SW 1271 (cell line): ENCODE measurements around the gene GAGE10.
"Not testable (repeated sequence)": the region's sequence is repeated elsewhere in the genome, so short reads cannot be mapped to it uniquely, and the experiment has no call there.

Experiments
- DNase-seq, 2 experiments: peaks; one replicate each; lab custom pipeline; 2025; lab: John Stamatoyannopoulos, UW

Gene GAGE10

DNA sequence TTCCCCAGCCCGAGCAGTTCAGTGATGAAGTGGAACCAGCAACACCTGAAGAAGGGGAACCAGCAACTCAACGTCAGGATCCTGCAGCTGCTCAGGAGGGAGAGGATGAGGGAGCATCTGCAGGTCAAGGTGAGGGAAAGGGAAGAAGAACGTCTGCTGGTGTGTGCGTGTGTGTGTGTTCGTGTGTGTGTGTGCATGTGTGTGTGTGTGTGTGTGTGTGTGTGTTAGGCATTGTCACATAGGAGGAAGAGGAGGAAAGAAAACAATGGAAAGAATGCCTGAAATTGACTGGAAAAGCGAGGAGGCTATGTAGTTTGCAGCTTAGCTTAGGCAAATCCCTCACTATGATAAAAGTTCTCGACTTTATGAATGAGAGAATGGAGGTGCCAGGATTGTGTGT is 20.3 kb downstream of the GAGE10 start:
- not testable (repeated sequence) for DNase-seq

GRCh38 chrX:49330421-49330820 is 27.0 kb downstream of the GAGE10 start:
- DNase-seq = not testable (repeated sequence)

- DNase-seq = not testable (repeated sequence)
Measured at GRCh38 chrX:49331282-49331681, 27.8 kb downstream of the GAGE10 start, which contains the start of gene GAGE13. GAGE13 (plus strand) TSS chrX:49331582; CDS start chrX:49332738, 1,156 bp downstream.

- not testable (repeated sequence) for DNase-seq
Measured at GRCh38 chrX:49331841-49332240, 28.4 kb downstream of the GAGE10 start.

GRCh38 chrX:49341449-49341848 is 38.0 kb downstream of the GAGE10 start:
- DNase-seq = not testable (repeated sequence)

GRCh38 chrX:49344496-49345175 is 41.2 kb downstream of the GAGE10 start:
- DNase-seq = not testable (repeated sequence)

- DNase-seq = not testable (repeated sequence)
Measured at GRCh38 chrX:49345402-49345801, 42.0 kb downstream of the GAGE10 start.

DNA sequence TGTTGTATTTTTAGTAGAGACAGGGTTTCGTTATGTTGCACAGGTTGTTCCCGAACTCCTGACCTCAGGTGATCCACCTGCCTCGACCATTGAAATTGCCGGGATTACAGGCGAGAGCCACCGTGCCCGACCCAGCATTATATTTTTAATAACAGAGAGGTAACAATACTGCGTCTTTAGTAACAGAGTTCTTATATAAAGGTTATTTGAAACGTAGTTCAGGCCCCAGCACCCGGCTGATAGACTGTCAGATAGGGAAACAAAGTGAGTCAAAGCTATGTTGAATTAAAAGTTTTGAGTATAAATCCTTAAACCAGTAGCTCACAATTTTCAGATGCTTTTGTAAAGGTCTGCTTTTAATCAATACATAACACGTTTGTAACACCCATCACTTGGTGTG is 42.7 kb downstream of the GAGE10 start:
- DNase-seq = not testable (repeated sequence)
